ENCODE measurements around the gene KRTAP10-3. TPM values are rescaled to one million over a fixed set of nuclear protein-coding genes. Genes with fewer than 3 reads are reported as not detected.
"Not testable (repeated sequence)": the region's sequence is repeated elsewhere in the genome, so short reads cannot be mapped to it uniquely, and the experiment has no call there.

KRTAP10-3 gene
- total RNA-seq, 1 experiment from 2014 or later: not detected

GRCh38 chr21:44593598-44594405 lies 35.2 kb upstream of the KRTAP10-3 start:
- no peak for DNase-seq
- H3K36me3 Mint-ChIP-seq (ENCODE audit: insufficient read depth, unreplicated experiment): no peaks in the 10 kb centered on the region
- POLR2A ChIA-PET: no interaction called here
- Histone ChIP-seq H3K4me1 (no peaks in the 10 kb centered on the region), H3K4me3 (ENCODE audit: low read depth, low read length) (no peak overlapping the region), H3K27me3 (replicated peaks; ENCODE audit: control insufficient read depth, insufficient read depth, low read length) (no peaks in the 10 kb centered on the region), H3K36me3 (ENCODE audit: control insufficient read depth, insufficient read depth, low read length) (no peaks in the 10 kb centered on the region), H3K9me3 (no peaks in the 10 kb centered on the region)
- intact Hi-C loops (cut with micrococcal nuclease; ENCODE audit: unreplicated experiment): no loop called here
- H3K27me3 Mint-ChIP-seq (ENCODE audit: insufficient read depth, unreplicated experiment): peaks cover 4% of the 10 kb centered on the region
- peaks cover 7% of the 10 kb centered on the region for H3K4me1 Mint-ChIP-seq (ENCODE audit: low read depth, unreplicated experiment)
- CTCF ChIA-PET: no interaction called here
- no TSS peak for BruUV-seq (replicated peaks)
- H3K27ac Mint-ChIP-seq (ENCODE audit: unreplicated experiment): no peak overlapping the region
- TF ChIP-seq CTCF (IDR thresholded peaks at IDR 0.05; ENCODE audit: insufficient read depth in 1 of 2, low read depth in 1 of 2, low read length in 1 of 2, severe bottlenecking in 1 of 2, unreplicated experiment in 1 of 2): no peak
- peaks cover 14% of the 10 kb centered on the region for H3K9me3 Mint-ChIP-seq (ENCODE audit: unreplicated experiment)
- H3K4me3 Mint-ChIP-seq (ENCODE audit: unreplicated experiment): no peak overlapping the region

- no TSS peak for BruUV-seq (replicated peaks)
- POLR2A ChIA-PET: no interaction called here
- Mint-ChIP-seq H3K9me3 (ENCODE audit: unreplicated experiment) (peaks cover 3% of the 10 kb centered on the region), H3K27me3 (ENCODE audit: insufficient read depth, unreplicated experiment) (no peaks in the 10 kb centered on the region), H3K27ac (ENCODE audit: unreplicated experiment) (no peak within 1 kb of the TSS), H3K36me3 (ENCODE audit: insufficient read depth, unreplicated experiment) (no peaks in the 10 kb centered on the region), H3K4me1 (ENCODE audit: low read depth, unreplicated experiment) (peaks cover 1% of the 10 kb centered on the region), H3K4me3 (ENCODE audit: unreplicated experiment) (no peak within 1 kb of the TSS)
- Histone ChIP-seq H3K4me3 (ENCODE audit: low read depth, low read length) (no peak within 1 kb of the TSS), H3K36me3 (ENCODE audit: control insufficient read depth, insufficient read depth, low read length) (no peaks in the 10 kb centered on the region), H3K9me3 (no peaks in the 10 kb centered on the region), H3K4me1 (no peaks in the 10 kb centered on the region), H3K27me3 (replicated peaks; ENCODE audit: control insufficient read depth, insufficient read depth, low read length) (no peaks in the 10 kb centered on the region)
- no peak for TF ChIP-seq CTCF (IDR thresholded peaks at IDR 0.05; ENCODE audit: insufficient read depth in 1 of 2, low read depth in 1 of 2, low read length in 1 of 2, severe bottlenecking in 1 of 2, unreplicated experiment in 1 of 2)
- CTCF ChIA-PET: no interaction called here
- no peak for DNase-seq
- intact Hi-C loops (cut with micrococcal nuclease; ENCODE audit: unreplicated experiment): no loop called here
Observed at GRCh38 chr21:44592446-44593311, 34.1 kb upstream of the KRTAP10-3 start, which contains the start of gene KRTAP10-6. Gene KRTAP10-6 (minus strand): TSS chr21:44592505. CDS start chr21:44592484, 21 bp downstream.

- H3K4me1 ChIP-seq; POLR2A ChIA-PET; H3K9me3 ChIP-seq; H3K36me3 Mint-ChIP-seq (ENCODE audit: insufficient read depth, unreplicated experiment); H3K4me1 Mint-ChIP-seq (ENCODE audit: low read depth, unreplicated experiment); DNase-seq; H3K9me3 Mint-ChIP-seq (ENCODE audit: unreplicated experiment); intact Hi-C loops (cut with micrococcal nuclease; ENCODE audit: unreplicated experiment); H3K27ac Mint-ChIP-seq (ENCODE audit: unreplicated experiment); H3K4me3 Mint-ChIP-seq (ENCODE audit: unreplicated experiment); H3K27me3 Mint-ChIP-seq (ENCODE audit: insufficient read depth, unreplicated experiment); H3K36me3 ChIP-seq (ENCODE audit: control insufficient read depth, insufficient read depth, low read length); H3K27me3 ChIP-seq (replicated peaks; ENCODE audit: control insufficient read depth, insufficient read depth, low read length); BruUV-seq (replicated peaks); H3K4me3 ChIP-seq (ENCODE audit: low read depth, low read length): not testable (repeated sequence)
- CTCF ChIA-PET: interaction anchor here (0.6 kb wide), 1 partner anchor 110 kb away, joined by 3 read pairs; no protein-coding TSS in a partner anchor
Observed at GRCh38 chr21:44591801-44592130, 33.2 kb upstream of the KRTAP10-3 start.

GRCh38 chr21:44590897-44591800 lies 32.6 kb upstream of the KRTAP10-3 start:
- H3K36me3 ChIP-seq (ENCODE audit: control insufficient read depth, insufficient read depth, low read length); H3K4me3 ChIP-seq (ENCODE audit: low read depth, low read length); H3K4me1 Mint-ChIP-seq (ENCODE audit: low read depth, unreplicated experiment); H3K27me3 Mint-ChIP-seq (ENCODE audit: insufficient read depth, unreplicated experiment); H3K4me3 Mint-ChIP-seq (ENCODE audit: unreplicated experiment); H3K9me3 Mint-ChIP-seq (ENCODE audit: unreplicated experiment); H3K27me3 ChIP-seq (replicated peaks; ENCODE audit: control insufficient read depth, insufficient read depth, low read length); H3K9me3 ChIP-seq; intact Hi-C loops (cut with micrococcal nuclease; ENCODE audit: unreplicated experiment); H3K27ac Mint-ChIP-seq (ENCODE audit: unreplicated experiment); H3K4me1 ChIP-seq; POLR2A ChIA-PET; DNase-seq; BruUV-seq (replicated peaks); H3K36me3 Mint-ChIP-seq (ENCODE audit: insufficient read depth, unreplicated experiment): not testable (repeated sequence)
- CTCF ChIA-PET: interaction anchor here (0.6 kb wide), 1 partner anchor 111 kb away, joined by 3 read pairs; no protein-coding TSS in a partner anchor
